Measurements from ENCODE around the gene PDE4D. TPM values are rescaled to one million over a fixed set of nuclear protein-coding genes. Genes with fewer than 3 reads are reported as not detected.
A peak's percentile ranks its signal among the peaks of the same experiment; 100 is the strongest.

PDE4D gene
- total and polyA plus RNA-seq, 2 experiments from 2014 or later = 21.9 to 54.2 TPM

- Histone ChIP-seq H3K27me3 (no peaks in the 10 kb centered on the region), H3K27ac (no peak overlapping the region), H3K4me3 (no peak overlapping the region), H3K4me1 (ENCODE audit: low read depth) (no peaks in the 10 kb centered on the region), H3K9me3 (ENCODE audit: low read depth) (no peaks in the 10 kb centered on the region), H3K36me3 (peaks cover 52% of the 10 kb centered on the region)
- no peak for TF ChIP-seq CTCF (IDR thresholded peaks at IDR 0.05; ENCODE audit: low read depth, low read length)
- no peak for DNase-seq (ENCODE audit: low read depth in 1 of 2, low spot score in 1 of 2)
Measured at GRCh38 chr5:58974601-58975000, 918.9 kb downstream of the PDE4D start.

GRCh38 chr5:58974083-58974482, 919.4 kb downstream of the PDE4D start:
- Histone ChIP-seq H3K27me3 (no peaks in the 10 kb centered on the region), H3K27ac (no peak overlapping the region), H3K9me3 (ENCODE audit: low read depth) (no peaks in the 10 kb centered on the region), H3K36me3 (peaks cover 52% of the 10 kb centered on the region), H3K4me1 (ENCODE audit: low read depth) (no peaks in the 10 kb centered on the region), H3K4me3 (no peak overlapping the region)
- no peak for TF ChIP-seq CTCF (IDR thresholded peaks at IDR 0.05; ENCODE audit: low read depth, low read length)
- no peak for DNase-seq (ENCODE audit: low read depth in 1 of 2, low spot score in 1 of 2)

- no peaks in the 10 kb centered on the region for H3K9me3 ChIP-seq (ENCODE audit: low read depth)
- no peak overlapping the region for H3K27ac ChIP-seq
Measured at GRCh38 chr5:58972301-58972700, 921.2 kb downstream of the PDE4D start.

GRCh38 chr5:58970766-58971165, 922.8 kb downstream of the PDE4D start:
- H3K9me3 ChIP-seq (ENCODE audit: low read depth) = no peaks in the 10 kb centered on the region
- DNase-seq (ENCODE audit: low read depth in 1 of 2, low spot score in 1 of 2) = no peak
- H3K27me3 ChIP-seq = no peaks in the 10 kb centered on the region
- no peak overlapping the region for H3K4me3 ChIP-seq
- TF ChIP-seq CTCF (IDR thresholded peaks at IDR 0.05; ENCODE audit: low read depth, low read length) = no peak
- H3K27ac ChIP-seq = no peak overlapping the region
- H3K36me3 ChIP-seq = peaks cover 35% of the 10 kb centered on the region
- no peaks in the 10 kb centered on the region for H3K4me1 ChIP-seq (ENCODE audit: low read depth)

More at GRCh38 chr5:58972301-58972700, 921.2 kb downstream of the PDE4D start:
- H3K4me1 ChIP-seq (ENCODE audit: low read depth) = no peaks in the 10 kb centered on the region
- peaks cover 51% of the 10 kb centered on the region for H3K36me3 ChIP-seq
- peak in 1 of 2 donors; percentile 10 for DNase-seq (ENCODE audit: low read depth in 1 of 2, low spot score in 1 of 2)
- no peak overlapping the region for H3K4me3 ChIP-seq
- no peaks in the 10 kb centered on the region for H3K27me3 ChIP-seq
- no peak for TF ChIP-seq CTCF (IDR thresholded peaks at IDR 0.05; ENCODE audit: low read depth, low read length)

GRCh38 chr5:58969795-58970194, 923.7 kb downstream of the PDE4D start:
- no peak for TF ChIP-seq CTCF (IDR thresholded peaks at IDR 0.05; ENCODE audit: low read depth, low read length)
- Histone ChIP-seq H3K4me1 (ENCODE audit: low read depth) (no peaks in the 10 kb centered on the region), H3K27me3 (no peaks in the 10 kb centered on the region), H3K4me3 (no peak overlapping the region), H3K36me3 (peaks cover 26% of the 10 kb centered on the region), H3K27ac (no peak overlapping the region), H3K9me3 (ENCODE audit: low read depth) (no peaks in the 10 kb centered on the region)
- no peak for DNase-seq (ENCODE audit: low read depth in 1 of 2, low spot score in 1 of 2)

- no peak for TF ChIP-seq CTCF (IDR thresholded peaks at IDR 0.05; ENCODE audit: low read depth, low read length)
Measured at GRCh38 chr5:58969253-58969652, 924.3 kb downstream of the PDE4D start.

More at GRCh38 chr5:58969253-58969652, 924.3 kb downstream of the PDE4D start:
- Histone ChIP-seq H3K27ac (no peak overlapping the region), H3K27me3 (no peaks in the 10 kb centered on the region), H3K4me3 (no peak overlapping the region), H3K36me3 (peaks cover 20% of the 10 kb centered on the region), H3K9me3 (ENCODE audit: low read depth) (no peaks in the 10 kb centered on the region), H3K4me1 (ENCODE audit: low read depth) (no peaks in the 10 kb centered on the region)
- no peak for DNase-seq (ENCODE audit: low read depth in 1 of 2, low spot score in 1 of 2)

Data from cardiac muscle cell (in vitro differentiated cells and primary cell).